Activated CD4-positive, alpha-beta T cell treated with anti-CD3 and anti-CD28 coated beads for 36 hours (primary cell): ENCODE measurements around the gene EZR. TPM values are rescaled to one million over a fixed set of nuclear protein-coding genes. Genes with fewer than 3 reads are reported as not detected.

Experiments used
- ATAC-seq: fragments of 200-7000 bp; cut with Tn5 transposase; one replicate; pipeline ENCODE4 v1.10.0; 2021; ENCODE audit warnings: mild to moderate bottlenecking, moderate library complexity
- CTCF ChIA-PET: fragments of 350-600 bp; sonication (Branson Sonifier 250); formaldehyde crosslinking; loops from one replicate; lab custom pipeline; 2021; ENCODE audit warnings: antibody characterized with exemption; lab: Charles Lee
- POLR2A ChIA-PET: fragments of 350-600 bp; sonication (Branson Sonifier 250); formaldehyde crosslinking; loops from one replicate; lab custom pipeline; 2021; ENCODE audit warnings: antibody characterized with exemption, inconsistent platforms; lab: Charles Lee
- DNase-seq: peaks from one replicate; pipeline ENCODE4 v3.0.0-alpha.2; 2020
- H3K27ac Mint-ChIP-seq: one replicate; pipeline ENCODE4 v1.8.0; 2021; ENCODE audit warnings: mixed read lengths
- H3K27me3 Mint-ChIP-seq: one replicate; pipeline ENCODE4 v1.8.0; 2021; ENCODE audit warnings: mixed read lengths
- H3K36me3 Mint-ChIP-seq: one replicate; pipeline ENCODE4 v1.8.0; 2021; ENCODE audit warnings: low read depth, mixed read lengths
- H3K4me1 Mint-ChIP-seq: one replicate; pipeline ENCODE4 v1.8.0; 2021; ENCODE audit warnings: mixed read lengths
- H3K4me3 Mint-ChIP-seq: one replicate; pipeline ENCODE4 v1.8.0; 2021; ENCODE audit warnings: mild to moderate bottlenecking, moderate library complexity, mixed read lengths
- H3K9me3 Mint-ChIP-seq: one replicate; pipeline ENCODE4 v1.8.0; 2021; ENCODE audit warnings: low read depth, mixed read lengths
- intact Hi-C, 2 experiments: fragments of 100-400 bp; cut with DNase I in 1 of 2; cut with micrococcal nuclease in 1 of 2; formaldehyde crosslinking; loops; one replicate each; pipeline versions ENCODE4 v1.14.2 to v1.15.1; 2022 to 2024; cut with DNase I, micrococcal nuclease
- total RNA-seq, 2 experiments: library from RNA; stranded (reverse); gene quantifications; one replicate each; pipeline ENCODE4 v1.2.3, GENCODE V29; 2021

EZR gene
- total RNA-seq, 2 experiments from 2014 or later, result 197 to 203 TPM

DNA sequence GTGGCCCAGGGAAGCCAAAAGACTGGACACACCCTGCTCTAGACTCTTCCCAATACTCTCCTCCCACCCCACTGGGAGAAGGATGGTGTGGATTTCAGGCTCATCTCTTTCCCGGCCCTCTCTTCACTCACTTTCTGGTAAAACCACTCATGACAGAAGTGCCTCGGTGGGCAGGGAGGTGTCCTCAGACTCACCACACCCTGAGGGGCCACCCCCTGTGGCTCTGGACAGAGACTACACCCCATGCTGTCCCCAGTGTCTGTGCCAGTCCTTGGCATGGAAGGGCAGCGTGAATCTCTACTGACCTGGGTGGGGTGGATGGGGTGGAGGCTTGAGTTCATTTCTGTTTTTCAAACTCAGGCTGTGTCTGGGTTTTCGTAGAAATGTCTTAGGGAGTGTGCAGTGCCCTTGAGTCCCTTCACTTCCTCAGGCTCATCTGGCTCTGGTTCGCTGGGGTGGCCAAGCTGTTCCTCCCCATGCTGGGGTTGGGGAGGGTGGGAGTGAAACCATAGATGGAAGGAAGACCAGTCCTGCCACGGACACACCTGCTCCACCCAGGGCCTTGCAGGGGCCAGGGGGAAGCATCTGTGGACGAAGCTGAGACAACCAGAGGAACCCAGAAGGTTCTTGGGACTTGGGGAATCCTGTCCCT is 59.1 kb downstream of the EZR start:
- no peaks in the 10 kb centered on the region for H3K4me1 Mint-ChIP-seq
- CTCF ChIA-PET, result interaction anchor here (0.8 to 0.9 kb wide), 2 partner anchors 12 to 214 kb away, joined by 3 read pairs; no protein-coding TSS in a partner anchor
- intact Hi-C loops, result loop anchor here in 1 of 2 experiments (10.0 kb wide), 1 partner anchor 375 kb away; no protein-coding TSS in a partner anchor
- peak overlapping the region; percentile 19 for H3K27ac Mint-ChIP-seq
- no peaks in the 10 kb centered on the region for H3K27me3 Mint-ChIP-seq
- ATAC-seq (no peak), DNase-seq (no peak)
- no peak overlapping the region for H3K4me3 Mint-ChIP-seq
- POLR2A ChIA-PET, result interaction anchor here (0.7 kb wide), 1 partner anchor 140 kb away, joined by 3 read pairs; no protein-coding TSS in a partner anchor
- peaks cover 70% of the 10 kb centered on the region for H3K36me3 Mint-ChIP-seq
- no peaks in the 10 kb centered on the region for H3K9me3 Mint-ChIP-seq

DNA sequence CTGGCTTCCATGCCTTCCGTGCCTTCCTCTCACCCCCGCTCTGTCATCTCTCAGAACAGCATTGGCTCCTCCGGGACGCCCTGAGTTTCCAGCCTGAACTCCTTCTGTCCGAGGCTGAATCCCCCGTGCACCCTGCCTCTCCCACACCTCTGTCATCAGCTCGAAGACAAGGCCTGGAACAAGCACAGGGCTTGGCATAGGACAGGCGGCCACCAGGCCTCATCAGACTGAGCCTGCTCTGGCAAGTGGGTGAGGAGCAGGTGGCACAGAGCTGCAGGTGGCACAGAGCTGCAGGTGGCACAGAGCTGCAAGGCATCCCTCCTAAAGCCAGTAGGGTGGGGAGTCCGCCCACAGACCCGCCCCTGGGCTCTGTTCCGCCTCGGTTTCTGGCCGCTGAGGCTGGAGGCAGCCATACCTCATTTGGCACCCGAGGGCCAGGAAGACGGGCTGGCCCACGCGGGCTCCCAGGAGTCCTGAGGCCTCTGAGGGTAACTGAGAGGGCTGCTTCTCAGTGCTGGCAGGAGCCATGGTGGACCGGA is 60.2 kb downstream of the EZR start:
- H3K27me3 Mint-ChIP-seq, result no peaks in the 10 kb centered on the region
- DNase-seq, result no peak
- H3K36me3 Mint-ChIP-seq, result peaks cover 68% of the 10 kb centered on the region
- no peaks in the 10 kb centered on the region for H3K4me1 Mint-ChIP-seq
- H3K4me3 Mint-ChIP-seq, result no peak overlapping the region
- no peaks in the 10 kb centered on the region for H3K9me3 Mint-ChIP-seq
- intact Hi-C loops, result no loop called here
- ChIA-PET CTCF (interaction anchor here (0.6 kb wide), 1 partner anchor 11 kb away, joined by 3 read pairs; no protein-coding TSS in a partner anchor), POLR2A (interaction anchor here (0.7 kb wide), 1 partner anchor 141 kb away, joined by 3 read pairs; no protein-coding TSS in a partner anchor)
- ATAC-seq, result no peak
- H3K27ac Mint-ChIP-seq, result no peak overlapping the region

DNA sequence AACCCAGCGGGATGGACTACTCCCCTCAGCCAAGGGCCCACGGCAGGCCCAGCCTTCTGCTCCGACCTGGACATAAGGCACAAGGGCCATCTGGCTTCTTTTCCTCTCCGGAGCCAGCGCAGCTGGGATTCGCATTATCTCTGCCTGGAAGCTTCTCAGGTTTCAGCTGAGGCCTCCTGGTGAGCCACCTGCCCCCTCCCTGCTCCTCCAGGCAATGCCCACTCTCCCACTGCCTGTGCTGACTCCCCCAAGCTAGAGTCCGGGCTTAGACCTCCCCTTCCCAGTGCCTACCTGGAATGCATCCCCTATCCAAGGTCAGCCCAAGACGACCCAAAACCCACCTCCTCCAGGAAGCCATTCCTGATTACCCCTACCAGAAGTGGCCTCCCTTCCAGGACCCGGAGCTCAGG is 60.7 kb downstream of the EZR start:
- CTCF ChIA-PET, result interaction anchor here (0.6 to 0.7 kb wide), 2 partner anchors 11 to 369 kb away, joined by 3 read pairs; no protein-coding TSS in a partner anchor
- Mint-ChIP-seq H3K4me1 (no peaks in the 10 kb centered on the region), H3K36me3 (peaks cover 64% of the 10 kb centered on the region), H3K27ac (no peak overlapping the region), H3K4me3 (no peak overlapping the region), H3K27me3 (no peaks in the 10 kb centered on the region), H3K9me3 (no peaks in the 10 kb centered on the region)
- intact Hi-C loops, result no loop called here
- ATAC-seq (no peak), DNase-seq (no peak)
- POLR2A ChIA-PET, result no interaction called here

DNA sequence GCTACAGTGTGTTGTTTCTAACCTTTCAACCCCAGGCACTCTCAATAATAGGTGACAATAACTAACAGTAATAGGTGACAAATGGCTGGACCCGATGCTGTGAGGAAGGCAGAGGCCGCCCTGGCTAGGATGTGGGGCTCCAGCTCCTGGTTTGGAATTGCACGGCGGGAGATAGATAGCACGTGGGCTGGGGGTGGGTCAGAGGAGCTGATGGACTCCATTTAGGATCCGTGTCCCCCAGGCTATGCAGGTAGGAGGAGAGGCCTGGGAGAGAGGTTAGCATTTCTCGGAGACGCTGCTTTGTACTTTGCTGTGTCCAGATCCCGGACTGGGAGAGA is 61.4 kb downstream of the EZR start:
- no peak overlapping the region for H3K27ac Mint-ChIP-seq
- no peaks in the 10 kb centered on the region for H3K9me3 Mint-ChIP-seq
- H3K36me3 Mint-ChIP-seq, result peaks cover 57% of the 10 kb centered on the region
- DNase-seq (no peak), ATAC-seq (no peak)
- intact Hi-C loops, result no loop called here
- H3K27me3 Mint-ChIP-seq, result no peaks in the 10 kb centered on the region
- H3K4me1 Mint-ChIP-seq, result no peaks in the 10 kb centered on the region
- ChIA-PET POLR2A (no interaction called here), CTCF (interaction anchor here (0.6 to 0.7 kb wide), 2 partner anchors 12 to 370 kb away, joined by 3 to 5 read pairs; no protein-coding TSS in a partner anchor)
- no peak overlapping the region for H3K4me3 Mint-ChIP-seq

DNA sequence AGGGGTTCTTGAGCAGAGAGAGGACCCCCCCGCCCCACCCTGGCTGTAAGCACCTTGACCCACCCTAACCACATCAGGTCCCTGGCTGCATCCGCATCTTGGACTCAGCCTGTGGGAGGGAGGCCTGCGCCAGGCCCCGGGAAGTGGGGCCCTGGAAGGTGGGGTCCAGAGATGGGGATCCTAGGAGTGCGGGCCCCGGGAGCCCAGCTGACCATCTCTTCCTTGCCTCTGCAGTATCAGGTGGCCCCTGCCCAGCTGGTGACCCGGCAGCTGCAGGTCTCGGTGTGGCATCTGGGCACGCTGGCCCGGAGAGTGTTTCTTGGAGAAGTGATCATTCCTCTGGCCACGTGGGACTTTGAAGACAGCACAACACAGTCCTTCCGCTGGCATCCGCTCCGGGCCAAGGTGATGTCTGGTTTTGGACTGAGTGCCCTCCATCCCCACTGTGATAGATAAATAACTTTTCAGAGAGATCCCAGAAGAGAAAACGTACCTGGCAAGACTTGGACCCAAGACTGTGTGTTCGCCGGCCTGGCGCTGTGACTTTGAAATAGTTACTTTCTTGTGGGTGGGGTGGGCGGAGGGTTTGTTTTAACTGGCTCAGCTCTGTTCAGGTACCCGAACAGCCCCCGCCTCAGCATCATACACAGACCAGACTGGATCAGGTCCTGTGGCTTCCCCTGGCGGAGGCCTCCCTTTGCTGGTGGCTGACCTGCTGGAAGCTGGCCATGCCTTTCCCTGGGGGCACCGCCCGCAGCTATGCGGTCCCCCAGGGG is 62.0 kb downstream of the EZR start:
- H3K36me3 Mint-ChIP-seq, result peaks cover 55% of the 10 kb centered on the region
- intact Hi-C loops, result no loop called here
- ATAC-seq (no peak), DNase-seq (no peak)
- H3K4me3 Mint-ChIP-seq, result no peak overlapping the region
- no peak overlapping the region for H3K27ac Mint-ChIP-seq
- CTCF ChIA-PET, result interaction anchor here (0.6 kb wide), 1 partner anchor 13 kb away, joined by 5 read pairs; no protein-coding TSS in a partner anchor
- no peaks in the 10 kb centered on the region for H3K27me3 Mint-ChIP-seq
- POLR2A ChIA-PET, result no interaction called here
- no peaks in the 10 kb centered on the region for H3K9me3 Mint-ChIP-seq
- H3K4me1 Mint-ChIP-seq, result no peaks in the 10 kb centered on the region

DNA sequence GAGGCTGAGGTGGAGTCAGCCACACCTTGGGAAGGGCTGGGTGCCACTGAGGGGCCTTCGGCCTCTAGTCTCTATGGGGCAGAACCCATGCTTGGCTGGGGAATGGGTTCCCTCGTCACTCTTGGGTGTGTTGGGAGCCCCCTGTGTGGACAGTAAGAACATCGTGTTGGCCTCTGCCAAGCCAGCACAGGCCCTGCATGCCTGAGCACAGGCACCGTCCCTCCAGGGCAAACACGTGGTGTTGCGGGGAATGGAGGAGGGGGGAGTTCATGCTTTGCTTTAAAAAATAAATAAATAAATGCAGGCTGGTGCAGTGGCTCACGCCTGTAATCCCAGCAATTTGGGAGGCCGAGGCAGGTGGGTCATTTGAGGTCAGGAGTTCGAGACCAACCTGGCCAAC is 63.0 kb downstream of the EZR start:
- Mint-ChIP-seq H3K4me1 (no peaks in the 10 kb centered on the region), H3K36me3 (peaks cover 52% of the 10 kb centered on the region), H3K9me3 (no peaks in the 10 kb centered on the region), H3K27ac (no peak overlapping the region), H3K4me3 (no peak overlapping the region), H3K27me3 (no peaks in the 10 kb centered on the region)
- no peak for ATAC-seq
- intact Hi-C loops, result no loop called here
- POLR2A ChIA-PET, result no interaction called here
- CTCF ChIA-PET, result no interaction called here
- no peak for DNase-seq

DNA sequence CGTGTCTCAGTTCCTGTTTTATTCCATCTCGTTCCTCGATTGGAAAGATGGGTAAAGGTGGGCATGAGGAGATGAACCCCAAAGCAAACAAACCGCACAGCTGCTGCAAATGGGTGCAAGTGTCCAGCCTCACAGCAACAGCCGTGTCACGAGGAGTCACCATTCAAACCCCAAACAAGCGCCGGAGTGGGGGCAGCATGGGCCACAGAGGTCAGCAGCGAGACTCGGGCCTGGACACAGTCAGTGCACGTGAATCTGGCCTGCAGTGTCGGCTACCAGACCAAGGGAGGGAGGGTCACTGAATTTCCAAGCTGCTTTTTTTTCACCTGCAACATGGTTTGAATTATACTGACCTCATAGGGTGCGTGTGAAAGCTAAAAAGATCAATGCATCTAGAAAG is 63.5 kb downstream of the EZR start:
- H3K27me3 Mint-ChIP-seq, result no peaks in the 10 kb centered on the region
- intact Hi-C loops, result no loop called here
- peaks cover 52% of the 10 kb centered on the region for H3K36me3 Mint-ChIP-seq
- DNase-seq, result no peak
- no peaks in the 10 kb centered on the region for H3K9me3 Mint-ChIP-seq
- no peaks in the 10 kb centered on the region for H3K4me1 Mint-ChIP-seq
- POLR2A ChIA-PET, result no interaction called here
- ATAC-seq, result no peak
- no peak overlapping the region for H3K27ac Mint-ChIP-seq
- no peak overlapping the region for H3K4me3 Mint-ChIP-seq
- CTCF ChIA-PET, result no interaction called here

DNA sequence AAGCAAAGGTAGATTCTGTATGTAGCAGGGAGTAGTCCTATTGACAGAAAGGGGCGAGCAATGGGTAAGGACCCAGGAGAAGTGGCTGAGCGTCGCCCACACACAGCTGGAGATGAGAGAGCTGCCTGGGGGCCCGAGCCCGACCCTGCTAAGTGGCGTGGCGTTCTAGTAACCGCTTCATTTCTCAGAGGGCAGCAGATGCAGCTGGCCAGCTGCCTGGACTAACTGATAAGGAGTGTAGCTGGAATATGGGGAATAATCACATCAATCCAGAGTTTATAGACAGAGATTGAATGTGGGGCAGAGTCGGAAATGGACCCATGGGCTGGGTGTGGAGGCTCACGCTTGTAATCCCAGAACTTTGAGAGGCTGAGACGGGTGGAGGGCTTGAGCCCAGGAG is 64.4 kb downstream of the EZR start:
- Mint-ChIP-seq H3K27me3 (no peaks in the 10 kb centered on the region), H3K9me3 (no peaks in the 10 kb centered on the region), H3K4me1 (no peaks in the 10 kb centered on the region), H3K36me3 (peaks cover 53% of the 10 kb centered on the region), H3K4me3 (no peak overlapping the region), H3K27ac (no peak overlapping the region)
- intact Hi-C loops, result no loop called here
- ChIA-PET POLR2A (no interaction called here), CTCF (no interaction called here)
- ATAC-seq (no peak), DNase-seq (no peak)

DNA sequence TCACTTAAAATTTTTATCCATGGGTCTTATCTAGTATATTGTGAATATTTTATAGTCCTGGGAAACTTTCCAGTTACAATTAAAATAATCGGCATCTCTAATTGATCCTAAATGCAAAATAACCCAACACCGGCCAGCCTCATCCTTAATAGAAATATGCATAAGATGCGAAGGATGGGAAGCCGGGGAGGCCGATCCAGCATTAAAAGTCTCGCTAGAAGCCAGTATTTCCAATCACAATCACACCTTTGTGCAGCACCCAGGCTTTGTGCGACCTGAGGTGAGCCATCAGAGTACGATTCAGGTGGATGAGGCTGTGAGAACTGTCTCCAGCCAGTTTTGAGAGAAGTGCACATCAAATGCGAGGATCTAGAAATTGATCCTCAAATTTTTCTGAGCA is 65.4 kb downstream of the EZR start:
- H3K27ac Mint-ChIP-seq, result no peak overlapping the region
- DNase-seq, result no peak
- CTCF ChIA-PET, result no interaction called here
- no peak for ATAC-seq
- H3K4me3 Mint-ChIP-seq, result no peak overlapping the region
- intact Hi-C loops, result no loop called here
- H3K27me3 Mint-ChIP-seq, result no peaks in the 10 kb centered on the region
- no peaks in the 10 kb centered on the region for H3K9me3 Mint-ChIP-seq
- POLR2A ChIA-PET, result no interaction called here
- H3K4me1 Mint-ChIP-seq, result no peaks in the 10 kb centered on the region
- peaks cover 51% of the 10 kb centered on the region for H3K36me3 Mint-ChIP-seq

DNA sequence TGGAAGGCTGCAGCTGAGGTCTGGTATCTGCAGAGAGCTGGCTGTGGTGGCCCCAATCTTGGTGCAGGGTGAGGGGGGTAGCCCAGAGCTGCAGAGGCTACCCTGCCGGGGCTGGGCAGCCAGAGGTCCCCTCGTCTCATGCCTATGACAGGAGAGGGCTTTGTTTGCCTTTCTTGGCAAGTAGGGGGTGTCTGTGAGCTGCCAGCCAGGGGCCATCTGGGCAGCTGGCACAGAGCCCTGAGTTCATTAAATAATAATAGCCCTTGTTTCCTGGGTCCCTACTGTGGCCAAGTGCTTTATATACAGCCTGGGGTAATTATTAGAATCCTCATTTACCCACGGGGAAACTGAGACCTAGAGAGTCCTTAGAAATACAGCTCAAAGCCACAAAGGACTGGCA is 66.6 kb downstream of the EZR start:
- H3K4me1 Mint-ChIP-seq, result no peaks in the 10 kb centered on the region
- H3K27ac Mint-ChIP-seq, result no peak overlapping the region
- H3K27me3 Mint-ChIP-seq, result no peaks in the 10 kb centered on the region
- DNase-seq (no peak), ATAC-seq (no peak)
- no peaks in the 10 kb centered on the region for H3K9me3 Mint-ChIP-seq
- intact Hi-C loops, result no loop called here
- H3K36me3 Mint-ChIP-seq, result peaks cover 49% of the 10 kb centered on the region
- no peak overlapping the region for H3K4me3 Mint-ChIP-seq
- ChIA-PET POLR2A (interaction anchor here (0.7 to 0.8 kb wide), 2 partner anchors 20 to 103 kb away, joined by 4 read pairs; partner anchors contain the start of gene SYTL3), CTCF (interaction anchor here (0.6 to 0.7 kb wide), 2 partner anchors 37 to 190 kb away, joined by 3 read pairs; no protein-coding TSS in a partner anchor)

DNA sequence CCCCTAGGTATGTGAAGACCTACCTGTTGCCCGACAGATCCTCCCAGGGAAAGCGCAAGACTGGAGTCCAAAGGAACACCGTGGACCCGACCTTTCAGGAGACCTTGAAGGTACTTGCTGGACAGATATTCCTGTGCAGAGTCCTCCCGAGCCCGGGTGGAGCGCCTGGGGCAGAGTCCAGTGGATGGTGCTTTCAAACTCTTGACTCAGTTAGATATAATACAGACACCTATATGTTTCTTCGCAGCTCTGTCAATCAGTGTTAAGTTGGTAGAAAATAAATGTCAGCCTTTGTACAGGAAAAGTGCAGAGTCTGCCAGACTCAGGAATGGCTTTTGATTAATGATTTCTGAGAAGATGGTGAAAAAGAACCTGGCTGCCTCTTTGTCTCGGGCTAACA is 67.2 kb downstream of the EZR start:
- Mint-ChIP-seq H3K27me3 (no peaks in the 10 kb centered on the region), H3K4me1 (no peaks in the 10 kb centered on the region), H3K9me3 (no peaks in the 10 kb centered on the region), H3K27ac (no peak overlapping the region), H3K4me3 (no peak overlapping the region), H3K36me3 (peaks cover 43% of the 10 kb centered on the region)
- POLR2A ChIA-PET, result no interaction called here
- intact Hi-C loops, result no loop called here
- CTCF ChIA-PET, result no interaction called here
- DNase-seq, result no peak
- ATAC-seq, result no peak
